ENCODE measurements around the gene IRF2.
"Not testable (repeated sequence)": the region's sequence is repeated elsewhere in the genome, so short reads cannot be mapped to it uniquely, and the experiment has no call there.

Gene IRF2

GRCh38 chr4:184359888-184360287 is 114.5 kb downstream of the IRF2 start:
- no peak for DNase-seq

- DNase-seq: no peak
Measured at GRCh38 chr4:184358521-184359232, 115.7 kb downstream of the IRF2 start.

GRCh38 chr4:184357772-184358171 is 116.6 kb downstream of the IRF2 start:
- DNase-seq: no peak

GRCh38 chr4:184357165-184357564 is 117.2 kb downstream of the IRF2 start:
- no peak for DNase-seq

GRCh38 chr4:184356366-184356765 is 118.0 kb downstream of the IRF2 start:
- no peak for DNase-seq

- DNase-seq: no peak
Measured at GRCh38 chr4:184355857-184356256, 118.5 kb downstream of the IRF2 start.

GRCh38 chr4:184355111-184355604 is 119.2 kb downstream of the IRF2 start:
- peak in 1 of 4 experiments; percentile 2 for DNase-seq

- no peak for DNase-seq
Measured at GRCh38 chr4:184352891-184353290, 121.5 kb downstream of the IRF2 start.

- DNase-seq: no peak
Measured at GRCh38 chr4:184351560-184352451, 122.5 kb downstream of the IRF2 start.

GRCh38 chr4:184350964-184351363 is 123.4 kb downstream of the IRF2 start:
- DNase-seq: no peak

- DNase-seq: no peak
Measured at GRCh38 chr4:184350213-184350817, 124.0 kb downstream of the IRF2 start.

GRCh38 chr4:184349283-184350039 is 124.9 kb downstream of the IRF2 start:
- no peak for DNase-seq

GRCh38 chr4:184348311-184349233 is 125.8 kb downstream of the IRF2 start:
- DNase-seq: no peak

GRCh38 chr4:184347251-184348239 is 126.8 kb downstream of the IRF2 start:
- no peak for DNase-seq

GRCh38 chr4:184346682-184347081 is 127.7 kb downstream of the IRF2 start:
- no peak for DNase-seq

GRCh38 chr4:184346273-184346672 is 128.1 kb downstream of the IRF2 start:
- DNase-seq: not testable (repeated sequence)

GRCh38 chr4:184345573-184345922 is 128.8 kb downstream of the IRF2 start:
- no peak for DNase-seq

- no peak for DNase-seq
Measured at GRCh38 chr4:184344899-184345572, 129.3 kb downstream of the IRF2 start.

GRCh38 chr4:184344435-184344834 is 129.9 kb downstream of the IRF2 start:
- DNase-seq: no peak
